Stimulated activated CD8-positive, alpha-beta memory T cell treated with anti-CD3 and anti-CD28 coated beads, Interleukin-12 subunit alpha, Interleukin-12 subunit beta, amount 100 ng/mL, for 4 hours (primary cell): ENCODE measurements around the gene ITGAV.

Experiments used
- DNase-seq: peaks from one replicate; pipeline ENCODE4 v3.0.0-alpha.2; 2020; ENCODE audit warnings: low read depth

ITGAV gene

DNA sequence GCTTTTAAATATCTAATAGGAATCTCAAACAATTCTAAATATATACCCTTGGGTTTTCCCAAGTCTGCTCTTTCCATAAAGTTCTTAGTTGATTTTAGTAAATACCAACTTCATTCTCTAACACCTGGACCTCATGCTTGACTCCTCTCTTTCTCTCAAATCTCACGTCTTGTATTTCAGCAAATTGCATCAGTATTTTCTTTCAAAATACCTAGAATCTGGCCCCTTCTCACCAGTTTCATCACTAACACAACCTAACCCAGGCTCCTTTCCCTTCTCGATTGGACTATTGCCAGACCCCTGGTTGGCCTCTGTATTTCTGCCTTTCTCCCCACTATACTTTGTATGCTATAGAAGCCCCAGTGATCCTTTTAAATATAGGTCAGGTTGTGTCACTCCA lies 81.0 kb downstream of the ITGAV start:
- DNase-seq = no peak

DNA sequence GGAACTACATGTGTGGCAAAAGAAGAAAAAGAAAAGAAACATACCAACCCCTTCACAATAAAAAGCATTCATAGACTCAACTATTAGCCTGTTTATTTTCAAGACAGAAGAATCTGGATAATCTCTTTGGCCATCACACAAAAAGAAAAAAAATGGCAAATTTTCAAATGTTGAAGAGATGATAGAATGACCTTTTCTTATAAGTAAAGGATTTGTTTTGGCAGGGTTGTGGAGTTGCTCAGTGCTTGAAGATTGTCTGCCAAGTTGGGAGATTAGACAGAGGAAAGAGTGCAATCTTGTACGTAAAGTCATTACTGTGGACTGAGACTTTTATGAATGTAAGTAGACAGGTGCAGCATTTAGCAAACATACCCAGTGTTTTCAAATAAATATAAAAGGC lies 85.5 kb downstream of the ITGAV start:
- no peak for DNase-seq

DNA sequence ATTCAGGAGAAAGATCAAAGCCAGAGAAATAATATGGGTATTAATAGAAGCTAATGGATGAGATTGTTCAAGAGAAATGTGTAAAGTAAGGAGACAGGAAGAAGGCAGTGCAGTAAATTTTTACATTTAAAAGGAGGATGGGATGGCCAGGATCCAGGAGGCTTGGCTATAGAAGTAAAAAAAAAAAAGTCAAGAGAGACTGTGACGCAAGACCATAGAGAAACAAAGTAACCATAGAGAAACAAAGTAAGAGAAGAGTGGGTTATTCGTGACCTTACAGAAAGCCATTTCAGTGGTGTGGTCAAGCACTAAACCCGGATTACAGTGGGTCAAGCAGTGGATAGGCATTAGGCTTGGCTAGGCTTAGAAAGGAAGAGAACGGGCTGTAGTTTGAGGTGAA lies 93.5 kb downstream of the ITGAV start:
- DNase-seq = no peak

DNA sequence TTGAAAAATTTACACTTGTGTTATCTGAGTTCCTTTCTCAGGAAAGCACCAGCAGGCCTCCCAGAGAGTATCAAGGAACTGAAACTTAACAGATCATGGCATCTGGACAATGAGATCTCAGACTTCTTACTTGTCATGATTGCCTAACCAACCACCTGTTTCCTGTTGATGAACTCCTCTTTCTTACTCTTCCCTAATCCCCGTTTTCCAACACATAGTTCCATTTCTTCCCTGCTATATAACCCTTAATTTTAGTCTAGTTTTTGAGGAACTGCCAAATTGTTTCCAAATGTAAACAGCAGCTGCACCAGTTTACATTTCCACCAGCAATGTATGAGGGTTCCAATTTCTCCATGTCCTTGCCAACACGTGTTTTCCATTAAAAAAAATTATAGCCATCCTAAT lies 98.0 kb downstream of the ITGAV start:
- DNase-seq = no peak

DNA sequence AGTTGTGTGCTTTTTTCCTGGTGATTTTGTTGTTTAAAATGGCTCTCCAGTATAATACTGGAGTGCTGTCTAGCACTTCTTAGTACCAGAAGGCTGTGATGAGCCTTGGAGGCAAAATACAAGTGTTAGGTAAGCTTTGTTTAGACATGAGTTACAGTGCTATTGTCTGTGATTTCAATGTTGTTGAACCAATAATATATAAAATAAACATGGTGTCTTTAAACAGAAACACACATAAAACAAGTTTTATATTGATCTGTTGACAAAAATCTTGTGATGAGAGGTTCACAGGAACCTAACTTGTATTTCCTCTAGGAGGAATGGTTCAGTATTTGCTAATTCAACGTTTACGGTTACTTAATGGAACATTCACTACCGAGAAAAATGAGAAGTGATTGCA lies 99.0 kb downstream of the ITGAV start:
- DNase-seq = no peak

DNA sequence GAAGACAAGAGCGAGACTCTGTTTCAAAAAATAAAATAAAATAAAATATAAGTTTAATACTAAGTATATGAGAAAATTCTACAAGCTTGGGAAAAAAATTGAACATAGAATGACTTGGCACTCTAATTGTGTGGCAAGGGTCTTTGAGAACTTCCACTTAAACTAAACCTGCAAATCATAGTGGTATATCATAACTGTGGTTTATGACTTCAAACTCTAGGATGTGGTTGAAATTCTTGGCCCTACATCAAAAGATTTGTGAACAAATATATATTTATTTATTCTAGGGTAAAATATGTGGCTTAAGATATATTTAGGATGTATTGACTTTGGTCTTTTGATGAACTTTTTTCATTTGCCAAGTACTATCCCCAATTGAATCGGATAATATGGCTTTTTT lies 100.9 kb downstream of the ITGAV start:
- DNase-seq = no peak

DNA sequence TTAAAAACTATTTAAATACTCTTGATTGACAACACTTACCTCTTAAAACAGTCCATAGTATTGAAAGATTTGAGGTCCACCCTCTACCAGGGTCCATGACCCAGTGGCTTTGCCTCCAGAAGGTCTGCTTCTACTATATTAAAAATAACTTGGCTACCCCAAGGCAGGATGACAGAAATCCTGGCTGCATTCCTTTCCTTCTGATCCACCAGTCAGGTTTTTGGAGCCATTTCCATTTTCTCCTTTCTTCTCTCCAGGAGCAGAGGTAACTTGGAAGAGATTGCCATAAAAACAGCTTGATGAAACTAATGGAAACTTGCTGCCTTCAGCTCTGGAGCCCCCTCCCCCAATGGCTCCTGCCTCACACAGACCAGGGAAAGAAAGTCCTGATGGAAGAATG lies 101.4 kb downstream of the ITGAV start:
- no peak for DNase-seq

DNA sequence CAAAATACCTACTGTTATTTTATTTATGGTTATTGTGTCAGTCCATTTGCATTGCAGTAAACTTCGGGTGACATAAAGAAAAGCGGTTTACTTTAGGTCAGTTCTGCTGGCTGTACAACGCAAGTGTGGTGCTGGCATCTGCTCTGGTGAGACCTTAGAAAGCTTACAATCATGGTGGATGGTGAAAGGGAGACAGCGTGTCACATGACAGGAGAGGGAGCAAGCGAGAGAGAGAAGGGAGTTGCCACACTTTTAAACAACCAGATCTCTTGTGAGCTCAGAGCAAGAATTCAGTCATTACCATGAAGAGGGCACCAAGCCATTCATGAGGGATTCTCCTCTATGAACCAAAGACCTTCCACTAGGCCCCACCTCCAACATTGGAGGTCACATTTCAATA lies 102.0 kb downstream of the ITGAV start:
- DNase-seq = no peak

DNA sequence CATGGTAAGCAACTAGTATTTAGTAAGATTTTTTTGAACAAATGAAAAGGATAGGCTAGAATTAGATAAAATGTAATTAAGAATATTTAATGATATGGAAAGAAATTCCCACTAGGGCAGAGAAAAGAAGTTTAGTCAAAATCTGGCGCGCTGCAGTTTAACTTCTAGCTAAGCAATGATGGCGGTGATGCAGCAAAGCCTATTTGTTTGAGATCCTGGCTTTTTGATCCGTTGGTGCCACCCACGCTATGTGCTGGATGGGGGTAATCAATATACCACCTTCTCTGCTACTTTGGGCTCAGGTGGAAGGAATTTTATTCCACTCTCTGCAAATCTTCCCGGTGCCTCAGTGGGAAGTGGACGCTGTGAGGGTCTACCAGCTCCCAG lies 103.6 kb downstream of the ITGAV start:
- DNase-seq = no peak

DNA sequence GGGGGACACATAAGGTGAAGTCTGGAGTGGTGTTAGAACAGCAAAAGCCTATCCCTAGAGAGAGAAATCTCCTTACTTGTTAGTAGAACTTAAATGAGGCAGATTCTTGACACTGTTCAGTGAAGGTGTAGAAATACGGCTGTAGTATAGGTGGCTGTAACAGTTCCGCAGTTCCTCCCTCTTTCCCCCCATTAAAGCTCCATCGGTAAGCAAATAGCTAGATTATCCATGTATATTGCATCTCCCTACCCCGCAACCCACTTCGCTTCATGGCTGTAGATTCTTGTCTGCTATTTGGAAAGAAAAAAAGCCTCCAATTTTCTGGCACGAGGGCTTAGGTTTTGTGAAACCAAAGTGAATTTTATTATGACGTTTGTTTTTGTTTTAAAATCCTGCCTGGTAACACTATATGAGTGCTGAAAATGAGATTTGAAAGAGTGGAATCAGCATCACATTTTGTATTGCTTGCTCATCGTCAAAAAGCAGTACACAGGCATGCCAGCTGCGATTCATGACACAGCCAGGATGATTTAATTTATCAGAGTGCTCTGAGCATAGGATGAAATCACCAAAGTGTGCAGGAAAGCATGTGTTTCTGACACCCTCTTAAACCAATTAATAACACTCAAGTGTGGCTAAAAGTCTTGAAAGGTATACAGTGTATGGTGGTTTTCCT lies 105.4 kb downstream of the ITGAV start:
- DNase-seq = no peak

DNA sequence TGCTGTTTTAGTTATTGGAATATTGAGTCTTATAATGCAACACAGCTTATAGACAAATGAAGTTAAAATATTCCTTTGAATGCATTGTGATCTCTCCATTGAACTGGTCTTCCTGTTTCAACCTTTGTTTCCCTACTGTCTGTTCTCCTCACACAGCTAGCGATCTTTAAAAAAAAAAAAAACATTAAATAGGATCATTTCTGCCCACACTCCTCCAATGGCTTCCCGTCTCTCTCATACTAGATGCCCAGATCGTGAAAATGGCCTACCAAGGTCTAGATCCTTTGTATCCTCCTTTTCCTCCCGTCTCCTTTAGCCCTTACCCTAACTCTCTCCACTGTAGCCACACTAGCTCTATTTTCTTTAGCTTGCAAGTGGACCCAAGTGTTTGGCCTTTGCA lies 106.4 kb downstream of the ITGAV start:
- DNase-seq = no peak

DNA sequence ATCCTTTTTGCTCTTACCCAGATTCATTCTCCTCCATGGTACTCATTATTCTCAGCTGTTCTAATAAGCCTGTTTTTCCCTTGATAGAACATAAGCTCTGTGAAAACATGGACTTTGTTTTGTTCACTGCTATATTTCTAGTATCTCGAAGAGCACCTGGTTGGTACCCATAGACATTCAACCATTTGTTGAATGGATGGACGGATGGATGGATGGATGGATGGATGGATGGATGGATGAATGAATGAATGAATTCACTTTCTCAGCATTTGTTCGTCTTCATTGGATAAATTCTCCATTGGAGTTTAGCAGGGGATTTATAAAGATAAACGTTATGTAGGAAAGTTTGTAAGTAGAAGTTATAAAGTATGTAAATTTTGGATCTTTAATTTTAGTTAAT lies 106.9 kb downstream of the ITGAV start:
- no peak for DNase-seq

DNA sequence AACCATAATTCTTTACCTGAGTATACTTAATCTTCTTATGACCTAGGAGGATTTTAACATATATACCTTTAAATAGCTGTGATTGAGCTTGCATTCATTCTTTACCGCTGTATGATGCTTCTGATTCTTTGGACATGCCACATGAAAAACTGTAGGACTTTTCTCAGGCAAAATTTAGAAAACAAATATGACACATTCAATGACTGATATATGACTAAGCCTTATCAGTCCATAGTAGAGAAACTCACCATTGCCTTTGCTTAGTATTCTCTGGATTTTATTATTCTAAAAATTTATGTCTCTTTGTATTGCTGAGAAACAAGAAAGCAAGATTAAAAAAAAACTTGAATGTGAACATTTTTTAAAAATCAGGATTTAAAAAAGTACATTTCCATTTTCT lies 107.7 kb downstream of the ITGAV start:
- DNase-seq = no peak

DNA sequence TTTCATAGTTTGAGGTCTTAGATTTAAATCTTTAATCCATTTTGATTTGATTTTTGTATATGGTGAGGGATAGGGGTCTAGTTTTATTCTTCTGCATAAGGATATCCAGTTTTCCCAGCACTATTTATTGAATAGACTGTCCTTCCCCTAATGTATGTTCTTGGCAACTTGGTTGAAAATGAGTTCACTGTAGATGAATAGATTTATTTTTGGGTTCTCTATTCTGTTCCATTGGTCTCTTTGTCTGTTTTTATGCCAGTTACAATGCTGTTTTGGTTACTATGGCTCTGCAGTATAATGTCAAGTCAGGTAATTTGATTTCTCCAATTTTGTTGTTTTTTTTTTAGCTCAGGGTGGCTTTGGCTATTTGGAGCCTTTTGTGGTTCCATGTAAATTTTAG lies 109.9 kb downstream of the ITGAV start:
- DNase-seq = no peak

DNA sequence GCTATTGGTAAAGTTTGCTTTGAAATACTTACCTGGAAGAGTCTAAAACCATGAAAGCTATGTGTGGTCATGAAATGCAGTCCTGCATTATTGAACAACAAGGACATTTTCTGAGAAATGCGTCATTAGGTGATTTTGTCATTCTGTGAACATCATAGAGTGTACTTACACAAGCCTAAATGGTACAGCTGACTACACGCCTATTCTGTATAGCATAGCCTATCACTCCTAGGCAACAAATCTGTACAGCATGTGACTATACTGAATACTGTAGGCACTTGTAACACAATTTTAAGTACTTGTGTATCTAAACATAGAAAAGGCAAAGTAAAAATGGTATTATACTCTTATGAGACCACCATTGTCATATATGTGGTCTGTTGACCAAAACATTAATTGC lies 112.2 kb downstream of the ITGAV start:
- no peak for DNase-seq

DNA sequence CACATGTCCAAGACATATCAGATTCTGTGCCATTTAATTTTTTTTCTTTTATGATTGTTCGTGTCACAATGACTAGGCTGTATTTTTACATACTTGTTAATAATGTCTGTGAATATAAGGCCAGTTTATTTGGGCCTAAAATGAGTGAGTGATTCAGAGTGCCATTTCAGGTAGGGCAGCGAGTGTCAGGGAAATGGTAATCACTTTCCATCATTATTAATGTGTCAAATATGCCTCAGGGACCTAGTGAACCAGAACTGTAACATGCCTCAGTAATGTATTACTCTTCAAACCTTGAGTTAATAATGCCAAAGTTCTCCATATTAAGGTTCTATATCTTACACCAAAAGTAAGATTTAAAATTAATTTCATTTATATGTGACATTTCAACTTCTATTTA lies 112.6 kb downstream of the ITGAV start:
- no peak for DNase-seq

DNA sequence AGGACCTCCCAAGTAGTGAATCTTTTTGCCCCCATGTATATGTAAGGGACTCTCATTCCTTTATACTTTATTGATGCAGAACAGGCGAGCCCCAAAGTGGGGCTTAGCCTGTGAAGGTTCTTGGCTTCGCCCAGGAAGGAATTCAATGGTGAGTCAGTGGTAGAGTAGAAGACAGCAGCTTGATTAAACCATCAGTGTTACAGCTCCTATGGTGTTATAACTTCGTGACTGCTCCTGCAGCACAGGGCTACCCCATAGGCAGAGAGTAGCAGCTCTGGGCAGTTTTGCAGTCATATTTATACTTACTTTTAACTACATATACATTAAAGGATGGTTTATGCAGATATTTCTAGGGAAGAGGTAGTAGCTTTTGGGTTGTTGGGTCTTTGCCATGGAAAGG lies 115.0 kb downstream of the ITGAV start:
- DNase-seq = no peak

DNA sequence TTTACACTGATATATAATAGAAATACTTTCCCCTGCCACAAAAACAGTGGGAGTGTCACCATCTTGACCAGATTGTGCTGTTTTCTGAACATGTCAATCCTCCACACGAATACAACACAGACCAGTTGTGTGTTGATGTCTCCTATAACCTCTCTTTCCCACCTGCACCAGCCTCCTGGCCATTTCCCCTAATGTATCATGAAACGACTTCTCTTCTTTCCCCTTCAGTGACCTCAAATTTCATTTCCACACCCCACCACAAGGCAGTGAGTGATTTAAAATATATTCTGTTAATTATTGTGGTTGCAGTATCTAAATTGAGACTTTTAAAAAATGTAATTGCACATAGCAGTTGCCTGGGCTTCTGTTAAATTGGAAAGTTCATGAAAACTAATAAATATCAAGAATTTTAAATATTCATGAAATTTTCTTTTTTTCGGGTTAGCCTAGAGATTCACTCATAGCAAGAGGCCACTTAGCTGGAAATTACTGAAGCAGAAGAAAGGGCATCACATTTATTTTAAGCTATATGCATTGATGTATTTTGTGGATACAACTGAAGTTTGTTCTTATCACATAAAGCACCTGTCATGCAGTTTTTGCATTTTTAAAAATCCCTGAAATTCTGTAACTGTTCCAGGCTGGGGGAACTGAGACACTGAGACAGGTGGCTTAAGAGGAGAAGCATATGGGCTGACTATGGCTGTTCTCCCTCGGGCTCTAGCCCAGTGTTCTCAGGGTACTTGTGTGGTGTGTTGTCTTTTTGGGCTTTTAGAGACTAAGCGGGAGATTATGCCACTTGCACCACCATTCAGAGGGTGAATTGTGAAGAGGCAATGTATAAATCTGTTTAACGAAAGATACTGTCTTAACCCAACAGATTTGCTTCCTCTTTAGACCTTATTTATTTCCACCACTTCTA lies 119.9 kb downstream of the ITGAV start:
- no peak for DNase-seq

DNA sequence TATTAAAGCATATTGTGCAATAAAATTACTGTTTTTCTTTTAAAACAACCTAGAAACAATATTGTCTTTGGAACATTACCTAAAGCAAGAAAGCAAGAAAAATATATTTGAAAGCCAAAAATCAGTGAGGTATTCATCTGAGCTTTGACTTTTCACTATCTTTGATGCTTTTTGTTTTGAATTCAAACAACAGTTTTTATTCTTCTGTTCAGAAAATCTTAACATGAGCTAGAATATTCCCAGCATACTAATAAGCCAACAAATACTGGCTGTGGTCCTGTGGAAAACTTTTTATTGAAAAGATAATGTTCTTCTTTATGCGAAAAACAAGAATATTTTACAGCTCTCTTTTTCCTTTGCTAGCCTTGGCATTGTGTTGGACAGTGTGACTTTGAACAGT lies 123.8 kb downstream of the ITGAV start:
- DNase-seq = no peak

DNA sequence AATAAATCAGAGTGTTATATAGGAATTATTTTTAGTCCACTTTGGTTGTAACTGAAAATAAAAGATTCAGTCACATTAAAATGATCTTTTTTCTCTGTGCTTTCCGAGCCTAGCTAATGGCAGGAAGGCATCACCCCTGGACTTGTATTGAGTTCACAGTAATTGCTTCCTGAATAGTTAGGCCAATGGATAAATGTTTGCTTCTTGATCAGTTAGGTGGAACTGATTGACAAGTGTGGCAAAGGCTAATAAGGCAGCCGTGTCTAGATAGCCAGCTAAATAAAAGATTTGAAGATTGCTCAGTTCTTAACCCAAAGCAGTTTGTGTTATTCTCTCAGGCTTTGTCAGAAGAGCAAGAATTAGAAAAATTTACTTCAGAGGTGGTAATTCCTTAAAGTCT lies 124.8 kb downstream of the ITGAV start:
- no peak for DNase-seq

DNA sequence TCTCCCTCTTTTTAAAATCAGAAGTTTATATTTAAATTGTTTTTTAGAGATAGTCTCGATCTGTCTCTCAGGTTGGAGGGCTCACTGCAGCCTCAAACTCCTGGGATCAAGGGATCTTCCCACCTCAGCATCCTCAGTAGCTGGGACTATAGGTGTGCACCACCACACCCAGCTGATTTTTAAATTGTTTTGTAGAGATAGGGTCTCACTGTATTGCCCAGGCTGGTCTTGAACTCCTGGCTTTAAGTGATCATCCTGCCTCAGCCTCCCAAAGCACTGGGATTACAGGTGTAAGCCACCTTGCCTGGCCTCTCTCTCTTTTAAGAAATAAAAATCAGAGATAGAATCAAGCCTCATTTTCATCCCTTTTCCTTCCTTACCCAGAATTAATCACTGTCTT lies 126.1 kb downstream of the ITGAV start:
- DNase-seq = no peak

DNA sequence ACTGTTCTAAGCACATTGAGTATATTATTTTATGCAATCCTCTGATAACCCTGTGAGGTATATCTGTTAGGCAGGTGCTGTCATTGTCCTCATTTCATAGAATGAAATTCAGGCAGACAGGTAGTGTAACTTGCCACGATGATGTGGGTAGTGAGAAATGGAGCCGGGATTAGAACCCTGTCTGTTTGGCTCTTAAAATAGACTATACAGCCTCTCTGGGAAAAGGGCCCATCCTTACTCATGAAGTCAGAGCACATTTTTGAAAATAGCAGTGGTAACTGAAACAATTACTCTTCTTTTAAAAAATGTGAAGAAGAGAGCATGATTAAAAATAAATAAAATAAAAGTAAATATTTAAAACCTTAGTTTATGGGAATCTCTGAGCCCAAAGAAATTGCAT lies 127.0 kb downstream of the ITGAV start:
- no peak for DNase-seq

DNA sequence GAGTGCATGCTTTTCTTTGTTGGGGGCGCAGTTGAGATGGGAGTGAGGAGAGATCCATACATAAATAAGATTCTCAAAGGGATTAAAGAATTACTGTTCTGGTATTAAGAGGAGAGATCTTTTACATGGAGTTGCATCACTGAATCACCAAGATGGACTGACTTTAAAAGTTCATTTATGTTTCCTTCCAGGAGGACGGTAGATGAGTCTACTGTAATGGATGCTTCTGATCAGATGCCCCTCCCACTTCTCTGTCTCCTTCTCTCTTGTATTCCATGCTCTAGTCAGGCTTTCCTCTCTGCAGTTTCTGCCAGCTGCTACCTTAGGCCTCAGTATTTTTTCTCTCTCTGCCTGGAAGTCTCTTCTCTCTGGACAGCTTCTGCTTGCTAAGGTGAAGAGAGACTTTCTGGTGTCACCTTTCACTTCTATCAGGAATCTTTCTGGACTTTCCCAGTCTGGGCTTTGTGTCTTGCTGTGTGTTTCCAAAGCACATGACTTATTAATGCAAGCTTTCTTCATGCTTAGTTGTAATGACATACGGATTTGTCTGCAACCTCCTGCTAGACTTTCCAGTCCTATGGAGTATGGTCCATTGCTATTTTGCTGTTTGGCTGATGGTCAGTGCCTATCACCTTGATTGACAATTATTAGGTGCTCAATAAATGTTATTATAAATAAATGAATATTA lies 127.6 kb downstream of the ITGAV start:
- no peak for DNase-seq
